H1 (cell line): ENCODE results near the gene RNF20.

Source experiments
- CTCF ChIP-seq, 3 experiments: IDR thresholded peaks; 1 replicate in 2 of 3; 2 replicates in 1 of 3; pipeline versions ENCODE4 v1.5.1 to v1.6.1; 2011; ENCODE audit warnings: low read length in 3 of 3, mild to moderate bottlenecking in 3 of 3, inconsistent platforms in 2 of 3, low read depth in 1 of 3, moderate library complexity in 1 of 3; ENCODE audit not compliant: insufficient read depth in 1 of 3; ENCODE audit errors: control extremely low read depth in 1 of 3
- SIN3A ChIP-seq, 2 experiments: IDR thresholded peaks in 1 of 2; conservative IDR thresholded peaks in 1 of 2; 2 replicates each; pipeline ENCODE4 v1.6.1; 2011 to 2012; ENCODE audit warnings: low read length in 2 of 2, improper control_type of control experiment in 1 of 2, low read depth in 1 of 2, mild to moderate bottlenecking in 1 of 2
- SUZ12 ChIP-seq: fragments of 200-600 bp; sonication (generic); IDR thresholded peaks from 2 replicates; pipeline ENCODE4 v1.6.1; 2012; ENCODE audit warnings: mild to moderate bottlenecking, inconsistent platforms, low read length, moderate library complexity, mixed read lengths
- TAF7 ChIP-seq: optimal IDR thresholded peaks from 2 replicates; pipeline ENCODE3; 2011; ENCODE audit warnings: low read depth, mild to moderate bottlenecking, inconsistent platforms, low read length, moderate library complexity, borderline replicate concordance

DNA sequence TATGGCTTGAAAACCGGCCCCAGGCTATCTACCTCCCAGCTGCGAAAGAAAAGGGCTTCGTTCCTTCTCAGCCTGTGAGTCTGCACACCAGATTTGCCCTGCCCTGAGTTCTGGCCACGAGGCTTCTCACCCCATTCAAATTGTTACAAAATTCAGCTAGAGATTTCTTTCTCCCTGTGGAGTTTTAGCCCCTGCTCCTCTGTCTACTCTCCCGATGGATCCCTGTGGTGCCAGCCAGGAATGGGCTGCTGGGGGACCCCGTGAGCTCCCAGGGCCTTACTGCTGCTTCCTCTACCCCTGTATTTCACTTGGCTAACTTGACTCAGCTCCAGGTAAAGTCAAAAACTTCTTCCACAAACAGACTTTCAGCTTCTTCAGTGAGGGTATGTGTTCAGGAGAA is 9.3 kb upstream of the RNF20 start:
- no peak for TF ChIP-seq CTCF (IDR thresholded peaks at IDR 0.05; ENCODE audit: control extremely low read depth in 1 of 3, insufficient read depth in 1 of 3, low read depth in 1 of 3, low read length in 3 of 3)
- TF ChIP-seq SIN3A (conservative IDR thresholded peaks at IDR 0.05 in 1 of 2, IDR thresholded peaks at IDR 0.05 in 1 of 2; ENCODE audit: low read depth in 1 of 2, low read length in 2 of 2), result no peak
- no peak for TF ChIP-seq SUZ12
- no peak for TF ChIP-seq TAF7
